Ramos (cell line): Measurements from ENCODE around the gene SUN1.
"Not testable (repeated sequence)": the region's sequence is repeated elsewhere in the genome, so short reads cannot be mapped to it uniquely, and the experiment has no call there.

Experiments
- in situ Hi-C: fragments of 300-500 bp; cut with MboI; formaldehyde crosslinking; loops from one replicate; pipeline ENCODE4 v1.14.3; 2022; ENCODE audit warnings: low sequenced_read_pairs; ENCODE audit not compliant: unreplicated experiment

Gene SUN1

DNA sequence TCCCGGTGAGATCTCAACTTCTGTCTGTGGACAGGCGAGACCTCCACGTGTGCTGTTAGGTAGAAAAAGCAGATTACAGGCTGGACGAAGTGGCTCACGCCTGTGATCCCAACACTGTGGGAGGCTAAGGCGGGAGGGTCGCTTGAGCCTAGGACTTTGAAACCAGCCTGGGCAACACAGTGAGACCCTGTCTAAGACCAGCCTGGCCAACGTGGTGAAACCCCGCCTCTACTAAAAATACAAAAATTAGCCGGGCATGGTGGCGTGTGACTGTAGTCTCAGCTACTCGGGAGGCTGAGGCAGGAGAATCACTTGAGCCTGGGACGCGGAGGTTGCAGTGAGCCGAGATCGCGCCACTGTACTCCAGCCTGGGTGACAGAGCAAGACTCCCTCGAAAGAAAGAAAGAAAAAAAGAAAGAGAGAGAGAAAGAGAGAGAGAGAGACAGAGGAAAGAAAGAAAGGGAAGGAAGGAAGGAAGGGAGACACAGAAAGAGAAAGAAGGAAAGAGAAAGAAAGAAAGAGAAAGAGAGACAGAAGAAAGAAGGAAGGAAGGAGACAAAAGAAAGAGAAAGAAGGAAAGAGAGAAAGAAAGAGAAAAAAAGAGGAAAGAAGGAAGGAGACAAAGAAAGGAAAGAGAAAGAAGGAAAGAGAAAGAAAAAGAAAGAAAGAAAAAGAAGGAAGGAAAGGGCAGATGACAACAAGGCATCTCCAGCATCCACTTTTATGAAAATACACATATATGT is 29.6 kb upstream of the SUN1 start:
- in situ Hi-C loops = no loop called here

DNA sequence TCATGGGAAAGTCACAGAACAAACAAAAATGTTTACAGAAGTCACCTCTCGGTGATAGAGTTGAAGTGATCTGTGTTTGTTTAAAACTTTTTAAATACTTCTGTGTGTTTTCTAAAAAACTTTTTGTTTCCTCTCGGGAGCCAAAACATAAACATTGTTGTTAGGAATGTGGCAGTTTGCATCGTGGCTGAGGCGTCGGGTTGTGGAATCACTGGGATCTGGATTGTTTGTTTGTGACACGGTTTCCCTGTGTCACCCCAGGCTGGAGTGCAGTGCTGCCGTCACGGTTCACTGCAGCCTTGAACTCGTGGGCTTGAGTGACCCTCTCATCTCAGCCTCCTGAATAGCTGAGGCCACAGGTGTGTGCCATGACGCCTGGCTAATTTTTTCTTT is 29.0 kb upstream of the SUN1 start:
- in situ Hi-C loops = no loop called here

DNA sequence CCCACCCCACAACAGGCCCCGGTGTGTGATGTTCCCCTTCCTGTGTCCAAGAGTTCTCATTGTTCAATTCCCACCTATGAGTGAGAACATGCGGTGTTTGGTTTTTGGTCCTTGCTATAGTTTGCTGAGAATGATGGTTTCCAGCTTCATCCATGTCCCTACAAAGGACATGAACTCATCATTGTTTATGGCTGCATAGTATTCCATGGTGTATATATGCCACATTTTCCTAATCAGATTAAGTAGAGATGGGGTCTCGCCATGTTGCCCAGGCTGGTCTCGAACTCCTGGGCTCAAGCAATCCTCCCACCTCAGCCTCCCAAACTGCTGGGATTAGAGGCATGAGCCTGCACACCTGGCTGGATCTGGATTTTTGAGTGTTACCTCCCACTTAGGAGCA is 28.5 kb upstream of the SUN1 start:
- in situ Hi-C loops = not testable (repeated sequence)

DNA sequence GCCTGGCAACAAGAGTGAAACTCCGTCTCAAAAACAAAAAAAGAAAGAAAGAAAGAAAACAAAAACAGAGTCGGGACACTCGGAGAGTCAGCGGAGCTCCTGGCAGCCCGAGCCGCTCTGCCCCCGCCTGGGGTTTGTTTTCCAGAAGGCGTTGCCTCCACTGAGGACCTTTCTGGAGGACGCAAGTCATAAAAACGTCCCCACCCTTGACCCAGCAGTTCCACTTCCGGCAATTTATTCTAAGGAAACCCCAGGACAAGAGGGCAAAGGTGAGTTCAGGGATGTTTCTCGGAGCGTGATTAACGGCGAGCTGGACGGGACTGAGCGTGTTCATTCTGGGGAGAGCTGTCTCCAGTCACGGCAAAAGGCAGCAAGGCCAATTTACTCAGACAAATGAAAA is 27.0 kb upstream of the SUN1 start:
- in situ Hi-C loops = no loop called here

DNA sequence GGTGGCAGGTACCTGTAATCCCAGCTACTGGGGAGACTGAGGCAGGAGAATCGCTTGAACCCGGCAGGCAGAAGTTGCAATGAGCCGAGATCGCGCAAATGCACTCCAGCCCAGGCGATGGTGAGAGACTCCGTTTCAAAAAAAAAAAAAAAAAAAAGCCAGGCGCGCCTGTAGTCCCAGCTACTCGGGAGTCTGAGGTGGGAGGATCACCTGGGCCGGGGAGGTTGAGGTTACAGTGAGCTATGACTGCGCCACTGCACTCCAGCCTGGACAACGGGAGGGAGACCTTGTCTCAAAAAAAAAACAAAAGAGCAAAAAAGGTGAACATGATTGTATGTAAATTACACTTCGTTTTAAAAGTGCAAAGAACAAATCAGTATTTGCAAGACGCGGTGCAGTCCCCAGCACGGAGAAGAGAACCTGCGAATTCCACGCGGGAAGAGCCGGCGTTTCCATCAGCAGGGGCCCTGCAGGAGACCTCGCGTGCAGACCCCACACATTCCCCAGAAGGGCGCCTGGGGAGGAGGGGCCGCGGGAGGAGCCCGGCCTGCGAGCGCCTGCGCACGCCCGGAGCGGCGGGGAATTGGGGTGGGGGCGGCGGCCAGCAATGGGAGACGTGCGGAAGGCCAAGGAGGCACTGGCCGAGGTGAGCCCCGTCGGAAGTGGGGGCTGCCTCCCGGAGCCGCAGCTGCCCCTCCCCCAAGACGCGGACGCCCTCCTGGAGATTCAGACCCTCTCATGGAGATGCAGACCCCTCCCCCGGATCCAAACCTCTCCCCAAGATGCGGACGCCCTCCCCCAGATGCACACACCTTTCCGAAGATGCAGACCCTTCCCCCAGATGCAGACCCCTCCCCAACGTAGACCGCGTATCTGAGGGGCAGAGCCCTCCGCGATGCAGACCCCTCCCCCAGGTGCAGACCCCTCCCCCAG is 16.7 kb upstream of the SUN1 start:
- in situ Hi-C loops = no loop called here

DNA sequence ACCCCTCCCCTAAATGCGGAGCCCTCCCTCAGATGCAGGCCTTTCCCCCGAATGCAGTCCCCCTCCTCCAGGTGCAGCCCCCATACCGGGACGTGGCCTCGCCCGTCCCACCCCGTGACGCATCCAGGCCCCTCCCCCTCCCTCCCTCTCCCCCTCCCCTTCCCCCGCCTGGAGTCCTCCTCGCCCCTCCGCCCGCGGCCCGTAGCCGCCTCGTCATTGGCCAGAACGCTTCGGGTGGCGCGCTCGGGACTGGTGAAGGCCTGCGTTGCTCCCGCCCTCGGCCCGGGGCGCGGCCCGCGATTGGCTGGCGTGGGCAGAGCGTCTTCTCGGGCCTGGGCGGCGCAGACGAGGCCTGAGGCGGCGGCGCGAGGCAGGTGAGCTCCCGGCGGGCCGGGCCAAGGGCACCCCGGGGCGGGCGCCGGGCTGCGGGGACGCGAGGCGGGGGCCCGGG is 16.0 kb upstream of the SUN1 start:
- in situ Hi-C loops = no loop called here

DNA sequence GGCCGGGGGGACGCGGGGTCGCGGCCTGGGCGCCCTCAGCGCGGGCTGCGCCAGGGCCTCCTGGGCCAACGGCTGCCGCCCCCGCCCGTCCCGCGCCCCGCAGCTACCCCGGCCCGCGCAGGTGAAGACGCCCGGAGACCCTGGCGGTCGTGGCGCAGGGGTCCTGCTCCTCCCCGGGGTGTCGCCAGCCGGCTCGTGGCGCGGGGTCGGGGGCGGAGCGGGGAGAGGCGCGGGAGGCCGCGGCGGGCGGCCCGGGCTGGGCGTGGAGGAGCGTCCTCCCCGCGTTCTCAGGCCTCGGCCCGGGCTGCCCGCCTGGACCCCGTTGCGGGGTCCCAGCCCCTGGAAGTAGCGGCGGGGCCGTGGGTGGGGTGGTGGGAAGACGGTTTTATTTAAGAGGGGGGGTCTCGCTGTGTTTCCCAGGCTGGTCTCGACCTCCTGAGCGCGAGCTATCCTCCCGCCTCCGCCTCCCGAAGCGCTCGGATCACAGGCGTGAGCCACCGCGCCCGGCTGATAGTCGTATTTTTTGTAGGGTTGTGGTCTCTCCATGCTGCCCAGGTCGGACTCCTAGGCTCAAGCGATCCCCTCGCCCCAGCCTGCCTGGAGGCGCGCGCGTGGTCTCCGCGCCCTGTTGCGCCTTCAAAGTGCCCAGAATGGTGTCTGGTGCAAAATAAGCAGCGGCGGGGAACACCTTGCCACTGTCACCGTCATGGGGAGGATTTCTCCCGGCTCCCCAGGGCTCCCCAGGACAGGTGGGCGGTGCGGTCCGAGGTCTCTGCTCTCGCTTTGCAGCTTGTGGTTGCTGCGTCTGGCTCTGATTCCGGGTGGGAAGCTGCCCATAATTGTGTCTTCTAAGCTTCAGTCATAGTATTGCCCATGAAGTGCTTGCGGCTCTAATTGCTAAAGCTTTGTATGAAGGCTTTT is 15.3 kb upstream of the SUN1 start:
- in situ Hi-C loops = no loop called here

DNA sequence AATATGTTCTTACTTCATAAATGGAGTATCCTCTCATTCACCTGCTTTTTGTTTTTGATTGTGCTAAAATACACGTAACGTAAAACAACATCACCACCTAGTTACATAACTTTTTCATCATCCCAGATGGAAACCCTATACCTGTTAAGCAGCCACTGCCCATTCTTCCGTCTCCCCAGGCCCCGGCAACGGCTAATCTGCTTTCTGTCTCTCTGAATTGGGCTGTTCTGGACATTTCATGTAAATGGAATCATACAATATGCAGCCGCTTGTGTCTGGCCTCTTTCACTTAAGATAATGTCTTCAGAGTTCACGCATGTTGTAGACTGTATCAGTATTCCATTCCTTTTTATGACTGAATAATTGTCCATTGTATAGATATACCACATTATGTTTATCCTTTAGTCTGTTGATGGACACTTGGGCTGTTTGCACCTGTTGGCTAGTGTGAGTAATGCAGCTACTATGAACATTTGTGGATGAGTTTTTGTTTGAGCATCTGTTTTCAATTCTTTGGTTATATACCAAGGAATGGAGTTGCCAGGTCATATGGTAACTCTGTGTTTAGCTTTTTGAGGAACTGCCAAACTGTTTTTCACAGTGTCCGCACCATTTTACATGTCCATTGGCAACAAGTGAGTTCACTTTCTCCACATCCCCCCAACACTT is 14.1 kb upstream of the SUN1 start:
- in situ Hi-C loops = no loop called here

DNA sequence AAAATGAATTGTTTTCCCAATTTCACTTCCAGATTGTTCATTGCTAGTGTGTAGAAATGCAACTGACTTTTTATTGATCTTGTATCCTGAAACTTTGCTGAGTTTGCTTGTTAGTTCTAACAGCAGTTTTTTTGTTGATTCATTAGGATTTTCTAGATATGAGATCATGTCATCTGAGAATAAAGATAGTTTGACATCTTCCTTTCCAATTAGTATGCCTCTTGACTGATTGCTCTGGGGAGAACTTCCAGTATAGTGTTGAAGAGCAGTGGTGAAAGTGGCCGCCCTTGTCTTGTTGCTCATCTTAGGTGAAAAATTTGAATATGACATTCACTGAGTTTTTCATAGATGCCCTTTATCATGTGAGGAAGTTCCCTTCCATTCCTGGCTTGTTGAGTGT is 11.9 kb upstream of the SUN1 start:
- in situ Hi-C loops = no loop called here

DNA sequence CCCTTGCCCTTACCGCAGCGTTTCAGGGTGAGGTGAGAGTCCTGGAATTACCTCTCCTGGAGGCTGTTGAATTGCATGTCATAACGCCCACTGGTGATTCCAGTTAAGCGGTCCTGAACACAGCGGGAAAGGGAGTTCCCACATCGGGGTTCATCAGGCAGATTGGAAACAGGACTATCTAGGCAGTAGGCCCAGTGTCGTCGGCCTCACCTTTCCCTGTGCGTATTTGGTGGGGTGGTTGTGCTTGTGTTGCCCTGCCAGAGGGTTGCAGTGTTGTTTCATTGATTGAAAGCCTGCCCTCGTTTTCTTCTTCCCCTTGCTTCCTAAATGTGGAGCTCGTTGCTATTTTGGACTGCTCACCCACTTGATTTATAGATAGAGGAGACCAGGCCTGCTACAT is 10.6 kb upstream of the SUN1 start:
- in situ Hi-C loops = no loop called here

DNA sequence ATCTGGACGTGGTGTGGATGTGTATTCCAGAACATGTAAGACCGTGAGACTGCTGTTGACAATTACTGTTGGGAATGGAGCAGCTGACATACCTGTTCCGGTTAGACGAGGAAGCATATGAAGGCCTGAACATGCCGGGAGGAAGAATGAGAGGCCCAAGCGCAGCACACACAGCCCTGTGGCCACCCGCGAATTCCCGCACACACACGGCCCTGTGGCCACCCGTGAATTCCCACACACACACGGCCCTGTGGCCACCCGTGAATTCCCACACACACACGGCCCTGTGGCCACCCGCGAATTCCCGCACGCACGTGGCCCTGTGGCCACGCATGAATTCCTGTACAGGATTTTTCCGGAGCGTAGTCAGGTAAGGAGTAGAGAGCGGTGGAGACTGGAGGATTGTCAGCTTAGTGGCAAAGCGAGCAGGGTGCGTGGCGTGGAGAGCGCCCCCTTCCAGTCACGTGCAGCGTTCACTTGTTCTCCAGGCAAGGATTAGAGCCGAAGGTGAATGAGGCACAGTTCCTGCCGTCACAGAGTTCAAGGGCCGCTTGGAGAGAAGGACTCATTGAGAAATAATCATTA is 9.5 kb upstream of the SUN1 start:
- in situ Hi-C loops = no loop called here

DNA sequence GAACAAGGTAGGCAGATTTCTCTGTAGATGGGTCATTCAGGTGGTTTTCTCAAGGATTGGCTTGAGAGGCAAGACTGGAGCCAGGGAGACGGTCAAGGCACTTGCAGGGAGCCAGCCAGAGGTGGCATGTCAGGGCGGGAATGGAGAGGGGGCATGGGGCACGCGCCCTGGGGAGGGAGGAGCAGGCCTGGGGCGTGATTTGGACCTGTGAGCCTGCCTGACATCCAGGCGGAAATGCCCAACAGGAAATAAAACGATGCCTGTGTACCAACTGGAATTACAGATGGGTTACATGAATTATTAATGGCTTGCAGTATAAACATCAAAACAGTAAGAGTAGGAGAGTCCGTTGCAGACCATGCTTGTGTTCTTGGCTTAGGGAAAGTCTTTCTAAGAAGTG is 8.6 kb upstream of the SUN1 start:
- in situ Hi-C loops = no loop called here

DNA sequence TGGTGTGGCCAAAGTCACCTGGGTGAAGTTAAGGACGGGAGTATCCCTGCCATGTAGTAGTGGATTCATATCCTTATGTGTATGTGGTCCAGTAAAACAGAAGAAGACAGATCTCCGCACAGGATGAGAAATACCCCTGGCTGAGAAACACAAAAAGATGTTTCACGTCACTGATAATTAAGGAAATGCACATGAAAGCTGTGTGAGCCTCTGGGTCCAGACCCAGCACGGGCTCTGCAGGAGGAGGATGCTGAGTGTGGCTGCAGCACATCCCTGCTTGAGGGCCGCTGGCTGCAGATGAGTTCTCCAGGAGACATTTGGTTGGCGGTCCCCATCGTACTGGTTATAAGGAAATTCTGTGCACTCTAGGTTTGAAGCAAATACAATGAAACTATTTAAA is 8.2 kb upstream of the SUN1 start:
- in situ Hi-C loops = no loop called here

DNA sequence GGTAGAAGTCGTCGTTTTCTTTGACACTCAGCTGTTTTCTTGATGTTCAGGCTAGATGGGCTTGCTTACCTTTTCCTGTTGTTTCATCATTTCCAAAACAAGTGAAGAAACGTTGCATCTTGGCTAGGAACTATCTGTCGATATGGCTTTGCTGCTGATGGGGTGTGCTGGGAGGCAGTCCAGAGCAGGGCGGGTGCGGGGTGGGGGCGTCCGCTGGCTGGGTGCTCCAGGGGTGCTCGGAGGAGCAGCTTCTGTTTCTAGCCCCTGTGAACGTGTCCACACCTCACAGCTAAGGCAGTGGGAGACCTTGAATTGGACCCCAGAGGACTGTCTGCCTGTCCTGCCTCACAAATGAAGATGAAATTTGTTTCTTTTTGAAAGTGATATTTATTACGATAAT is 7.6 kb upstream of the SUN1 start:
- in situ Hi-C loops = no loop called here

DNA sequence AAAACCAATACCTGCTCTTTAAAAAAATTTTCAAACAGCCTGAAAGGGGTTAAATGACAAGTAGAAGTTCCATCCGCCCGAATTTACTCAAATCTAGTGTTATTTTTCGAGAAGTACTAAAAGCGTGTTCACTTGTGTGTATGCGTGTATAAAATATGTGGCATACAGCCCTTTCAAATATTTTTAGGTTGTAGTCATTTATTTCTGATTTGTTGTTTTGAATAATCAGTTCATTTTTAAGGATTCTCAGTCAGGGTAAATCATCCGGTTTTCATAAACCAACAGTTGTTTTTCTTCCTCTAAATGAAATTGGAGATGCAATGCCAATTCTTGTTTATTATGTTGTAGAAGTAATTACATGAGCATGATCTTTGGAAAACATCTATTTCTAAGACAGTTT is 6.9 kb upstream of the SUN1 start:
- in situ Hi-C loops = no loop called here

DNA sequence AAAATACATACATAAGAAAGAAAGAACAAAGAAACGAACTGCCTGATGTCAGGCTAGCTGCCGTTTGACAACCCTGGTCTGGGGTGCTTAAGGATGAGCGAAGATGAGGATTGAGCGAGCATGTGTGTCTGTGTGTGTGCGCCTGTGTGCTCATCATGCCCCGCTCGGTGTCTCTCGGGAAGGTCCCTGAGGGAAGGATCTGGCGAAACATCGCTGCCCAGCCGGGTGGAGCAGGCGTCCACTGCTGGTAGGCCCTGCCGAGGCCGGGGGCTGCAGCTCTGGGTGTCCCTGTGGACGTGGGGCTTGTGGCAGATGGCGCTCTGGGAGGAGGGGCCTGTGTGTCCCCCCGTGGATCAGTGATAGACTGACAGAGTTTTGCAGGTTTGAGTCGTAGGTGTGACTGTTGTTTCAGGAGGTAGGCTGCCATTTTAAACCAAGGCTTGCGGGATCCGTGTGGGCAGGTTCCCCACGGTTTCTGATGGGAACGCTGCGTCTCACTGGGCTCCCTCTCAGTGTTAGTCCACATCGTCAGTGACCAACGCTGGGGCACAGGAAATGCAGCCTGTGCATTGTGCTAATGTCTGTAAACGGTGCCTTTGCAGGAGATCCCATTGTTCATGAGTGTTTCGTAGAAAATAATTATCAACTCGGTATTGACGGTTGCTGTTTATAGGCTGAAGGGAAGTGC is 5.9 kb upstream of the SUN1 start:
- in situ Hi-C loops = no loop called here

DNA sequence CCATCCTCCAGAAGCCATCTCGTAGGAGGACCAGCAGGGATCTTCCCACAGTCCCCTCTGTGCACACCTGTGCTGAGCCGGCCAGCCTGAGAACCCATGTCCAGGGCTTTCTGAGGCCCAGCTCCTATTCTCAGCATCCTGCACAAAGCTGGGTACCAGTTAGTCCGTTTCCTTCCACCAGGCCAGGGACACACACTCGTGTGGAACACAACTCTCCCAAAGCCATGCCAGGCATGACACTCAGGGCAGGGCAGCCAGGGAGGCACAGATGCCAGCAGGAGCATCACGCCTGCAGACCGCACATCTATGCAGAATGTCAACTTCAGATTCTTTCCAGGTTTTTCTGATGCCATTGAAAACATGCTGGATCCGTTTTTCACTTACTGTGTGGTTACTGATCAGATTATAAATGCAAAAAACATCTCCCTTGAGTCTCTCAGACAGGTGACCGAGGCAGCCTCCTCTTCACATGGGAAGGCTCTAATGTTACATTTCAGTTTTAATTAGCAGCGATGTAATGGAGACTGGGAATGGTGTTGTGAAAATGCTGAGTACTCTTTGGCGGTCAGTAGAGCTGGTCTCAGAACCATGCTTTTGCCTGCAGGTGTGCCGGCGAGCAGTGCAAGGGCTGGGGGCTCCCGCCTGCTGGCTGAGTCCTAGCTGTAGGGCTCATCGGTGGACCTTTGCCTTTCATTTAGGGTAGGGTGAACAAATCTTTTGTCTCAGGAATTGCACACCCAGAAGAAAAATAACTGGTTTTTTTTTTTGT is 3.3 kb upstream of the SUN1 start:
- in situ Hi-C loops = no loop called here

DNA sequence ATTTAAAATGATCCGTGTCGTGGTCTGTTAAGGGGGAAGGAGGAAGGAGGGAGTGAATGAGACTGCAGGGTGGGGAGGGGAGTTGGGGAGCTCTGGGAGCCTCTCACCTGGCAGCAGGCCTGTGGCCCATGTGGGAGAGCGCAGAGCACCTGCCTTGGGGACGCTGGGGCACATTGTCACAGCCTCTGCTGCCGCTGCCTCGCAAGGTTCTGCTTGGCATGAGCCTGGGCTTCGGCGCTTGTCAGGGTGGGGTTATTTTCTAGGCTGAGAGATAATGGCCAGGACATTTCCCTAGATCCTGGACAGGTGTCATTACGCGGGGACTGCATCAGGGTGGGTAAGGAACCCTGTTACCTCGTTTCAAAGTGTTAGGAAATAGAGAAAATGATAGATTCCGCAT is 2.2 kb upstream of the SUN1 start:
- in situ Hi-C loops = no loop called here
